ENCODE data around the gene RASEF. TPM values are rescaled to one million over a fixed set of nuclear protein-coding genes. Genes with fewer than 3 reads are reported as not detected.
"Not testable (repeated sequence)": the region's sequence is repeated elsewhere in the genome, so short reads cannot be mapped to it uniquely, and the experiment has no call there.

The RASEF gene
- polyA plus RNA-seq, result 1 to 10 TPM; 3.8 to 4.3 TPM

GRCh38 chr9:83062651-83063527, at the start of gene RASEF:
Gene RASEF (minus strand): TSS chr9:83063142. CDS start chr9:83062867, 275 bp downstream.
- H3K27me3 ChIP-seq (ENCODE audit: control insufficient read depth in 1 of 2, insufficient read depth in 2 of 2, low read length in 2 of 2), result no peaks in the 10 kb centered on the region
- H3K9me3 ChIP-seq (ENCODE audit: control insufficient read depth in 2 of 2, insufficient read depth in 1 of 2, low read depth in 1 of 2, low read length in 1 of 2), result peaks cover 0 to 2% of the 10 kb centered on the region in 2 donors
- peak within 1 kb of the TSS; percentile 54 to 63 for H3K4me3 ChIP-seq (ENCODE audit: low read depth in 1 of 2, low read length in 2 of 2)
- WGBS, 2 donors, result 1 to 4% methylated on average over 90 to 99 of the region's 99 CpGs
- H3K4me1 ChIP-seq (ENCODE audit: control insufficient read depth in 2 of 2, insufficient read depth in 2 of 2, low read length in 1 of 2), result peaks cover 3 to 4% of the 10 kb centered on the region in 2 donors
- H3K36me3 ChIP-seq (ENCODE audit: control insufficient read depth in 2 of 2, insufficient read depth in 2 of 2, low read length in 1 of 2), result no peaks in the 10 kb centered on the region
- peak within 1 kb of the TSS; percentile 88 to 90 for H3K27ac ChIP-seq (ENCODE audit: low read depth in 2 of 2, low read length in 1 of 2)

- Histone ChIP-seq H3K4me1 (ENCODE audit: control insufficient read depth in 2 of 2, insufficient read depth in 2 of 2, low read length in 1 of 2) (no peaks in the 10 kb centered on the region), H3K27ac (ENCODE audit: low read depth in 2 of 2, low read length in 1 of 2) (no peak overlapping the region), H3K36me3 (ENCODE audit: control insufficient read depth in 2 of 2, insufficient read depth in 2 of 2, low read length in 1 of 2) (no peaks in the 10 kb centered on the region), H3K4me3 (ENCODE audit: low read depth in 1 of 2, low read length in 2 of 2) (no peak overlapping the region), H3K27me3 (ENCODE audit: control insufficient read depth in 1 of 2, insufficient read depth in 2 of 2, low read length in 2 of 2) (no peaks in the 10 kb centered on the region), H3K9me3 (ENCODE audit: control insufficient read depth in 2 of 2, insufficient read depth in 1 of 2, low read depth in 1 of 2, low read length in 1 of 2) (no peaks in the 10 kb centered on the region)
- WGBS, 2 donors, result 84 to 89% methylated on average over 3 of the region's 3 CpGs
Measured at GRCh38 chr9:83111169-83111568, 48.2 kb upstream of the RASEF start.

GRCh38 chr9:83109296-83109695, 46.4 kb upstream of the RASEF start:
- Histone ChIP-seq H3K4me3 (ENCODE audit: low read depth in 1 of 2, low read length in 2 of 2) (no peak overlapping the region), H3K36me3 (ENCODE audit: control insufficient read depth in 2 of 2, insufficient read depth in 2 of 2, low read length in 1 of 2) (no peaks in the 10 kb centered on the region), H3K4me1 (ENCODE audit: control insufficient read depth in 2 of 2, insufficient read depth in 2 of 2, low read length in 1 of 2) (no peaks in the 10 kb centered on the region), H3K27ac (ENCODE audit: low read depth in 2 of 2, low read length in 1 of 2) (no peak overlapping the region), H3K27me3 (ENCODE audit: control insufficient read depth in 1 of 2, insufficient read depth in 2 of 2, low read length in 2 of 2) (no peaks in the 10 kb centered on the region), H3K9me3 (ENCODE audit: control insufficient read depth in 2 of 2, insufficient read depth in 1 of 2, low read depth in 1 of 2, low read length in 1 of 2) (no peaks in the 10 kb centered on the region)
- WGBS, 2 donors, result 47 to 57% methylated on average over 3 of the region's 3 CpGs

DNA sequence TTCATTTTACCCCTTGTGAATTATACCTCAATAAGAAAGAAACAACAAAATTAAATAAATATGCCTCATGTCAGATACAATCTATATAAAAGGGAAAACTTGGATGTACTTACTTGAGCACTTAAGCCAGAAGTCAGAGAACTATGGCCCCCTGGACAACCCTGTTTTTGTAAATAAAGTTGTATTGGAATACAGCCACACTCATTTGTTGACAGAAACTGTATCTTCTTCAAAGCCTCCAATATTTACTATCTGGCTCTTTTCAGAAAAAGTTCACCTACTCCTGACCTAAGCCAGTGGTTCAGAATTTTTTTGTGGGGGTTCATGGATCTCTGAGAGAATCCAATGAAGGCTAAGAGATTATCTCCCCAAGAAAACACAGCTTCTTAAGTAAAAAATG, 45.3 kb upstream of the RASEF start:
- no peak overlapping the region for H3K27ac ChIP-seq (ENCODE audit: low read depth in 2 of 2, low read length in 1 of 2)

GRCh38 chr9:83106772-83107171, 43.8 kb upstream of the RASEF start:
- H3K27me3 ChIP-seq (ENCODE audit: control insufficient read depth in 1 of 2, insufficient read depth in 2 of 2, low read length in 2 of 2), result no peaks in the 10 kb centered on the region
- no peak overlapping the region for H3K27ac ChIP-seq (ENCODE audit: low read depth in 2 of 2, low read length in 1 of 2)
- no peaks in the 10 kb centered on the region for H3K4me1 ChIP-seq (ENCODE audit: control insufficient read depth in 2 of 2, insufficient read depth in 2 of 2, low read length in 1 of 2)
- 57 to 64% methylated on average over 2 of the region's 2 CpGs for WGBS, 2 donors
- no peaks in the 10 kb centered on the region for H3K9me3 ChIP-seq (ENCODE audit: control insufficient read depth in 2 of 2, insufficient read depth in 1 of 2, low read depth in 1 of 2, low read length in 1 of 2)
- no peaks in the 10 kb centered on the region for H3K36me3 ChIP-seq (ENCODE audit: control insufficient read depth in 2 of 2, insufficient read depth in 2 of 2, low read length in 1 of 2)
- H3K4me3 ChIP-seq (ENCODE audit: low read depth in 1 of 2, low read length in 2 of 2), result no peak overlapping the region

More for the DNA sequence above, 45.3 kb upstream of the RASEF start:
- Histone ChIP-seq H3K9me3 (ENCODE audit: control insufficient read depth in 2 of 2, insufficient read depth in 1 of 2, low read depth in 1 of 2, low read length in 1 of 2) (no peaks in the 10 kb centered on the region), H3K36me3 (ENCODE audit: control insufficient read depth in 2 of 2, insufficient read depth in 2 of 2, low read length in 1 of 2) (no peaks in the 10 kb centered on the region), H3K4me3 (ENCODE audit: low read depth in 1 of 2, low read length in 2 of 2) (no peak overlapping the region), H3K4me1 (ENCODE audit: control insufficient read depth in 2 of 2, insufficient read depth in 2 of 2, low read length in 1 of 2) (no peaks in the 10 kb centered on the region), H3K27me3 (ENCODE audit: control insufficient read depth in 1 of 2, insufficient read depth in 2 of 2, low read length in 2 of 2) (no peaks in the 10 kb centered on the region)

DNA sequence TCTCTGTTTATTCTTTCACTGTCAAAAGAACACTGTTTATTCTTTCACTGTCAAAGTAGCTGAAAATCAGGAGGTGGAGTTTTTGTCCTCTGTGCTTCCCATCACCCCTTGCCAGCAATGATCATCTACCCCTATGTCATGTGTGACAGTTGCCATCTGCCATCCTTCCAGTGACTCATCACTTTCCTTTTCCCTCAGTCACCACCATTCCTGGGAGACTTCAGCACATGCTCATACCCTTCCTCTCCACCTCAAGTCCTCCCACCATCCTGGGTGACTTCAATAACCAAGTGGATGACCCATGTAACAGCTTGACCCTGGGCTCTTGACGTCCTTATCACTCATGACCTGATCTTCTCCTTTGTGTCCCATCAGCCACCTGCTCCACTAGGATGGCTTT, 43.3 kb upstream of the RASEF start:
- H3K4me1 ChIP-seq (ENCODE audit: control insufficient read depth in 2 of 2, insufficient read depth in 2 of 2, low read length in 1 of 2), result no peaks in the 10 kb centered on the region
- H3K27ac ChIP-seq (ENCODE audit: low read depth in 2 of 2, low read length in 1 of 2), result no peak overlapping the region
- 72 to 74% methylated on average over 1 of the region's 1 CpG for WGBS, 2 donors
- no peaks in the 10 kb centered on the region for H3K27me3 ChIP-seq (ENCODE audit: control insufficient read depth in 1 of 2, insufficient read depth in 2 of 2, low read length in 2 of 2)
- no peak overlapping the region for H3K4me3 ChIP-seq (ENCODE audit: low read depth in 1 of 2, low read length in 2 of 2)
- no peaks in the 10 kb centered on the region for H3K36me3 ChIP-seq (ENCODE audit: control insufficient read depth in 2 of 2, insufficient read depth in 2 of 2, low read length in 1 of 2)
- no peaks in the 10 kb centered on the region for H3K9me3 ChIP-seq (ENCODE audit: control insufficient read depth in 2 of 2, insufficient read depth in 1 of 2, low read depth in 1 of 2, low read length in 1 of 2)

GRCh38 chr9:83097633-83098032, 34.7 kb upstream of the RASEF start:
- H3K27me3 ChIP-seq (ENCODE audit: control insufficient read depth in 1 of 2, insufficient read depth in 2 of 2, low read length in 2 of 2), result no peaks in the 10 kb centered on the region
- 95 to 96% methylated on average over 4 of the region's 4 CpGs for WGBS, 2 donors
- H3K4me3 ChIP-seq (ENCODE audit: low read depth in 1 of 2, low read length in 2 of 2), result no peak overlapping the region
- H3K27ac ChIP-seq (ENCODE audit: low read depth in 2 of 2, low read length in 1 of 2), result no peak overlapping the region
- H3K36me3 ChIP-seq (ENCODE audit: control insufficient read depth in 2 of 2, insufficient read depth in 2 of 2, low read length in 1 of 2), result no peaks in the 10 kb centered on the region
- H3K4me1 ChIP-seq (ENCODE audit: control insufficient read depth in 2 of 2, insufficient read depth in 2 of 2, low read length in 1 of 2), result no peaks in the 10 kb centered on the region
- no peaks in the 10 kb centered on the region for H3K9me3 ChIP-seq (ENCODE audit: control insufficient read depth in 2 of 2, insufficient read depth in 1 of 2, low read depth in 1 of 2, low read length in 1 of 2)

DNA sequence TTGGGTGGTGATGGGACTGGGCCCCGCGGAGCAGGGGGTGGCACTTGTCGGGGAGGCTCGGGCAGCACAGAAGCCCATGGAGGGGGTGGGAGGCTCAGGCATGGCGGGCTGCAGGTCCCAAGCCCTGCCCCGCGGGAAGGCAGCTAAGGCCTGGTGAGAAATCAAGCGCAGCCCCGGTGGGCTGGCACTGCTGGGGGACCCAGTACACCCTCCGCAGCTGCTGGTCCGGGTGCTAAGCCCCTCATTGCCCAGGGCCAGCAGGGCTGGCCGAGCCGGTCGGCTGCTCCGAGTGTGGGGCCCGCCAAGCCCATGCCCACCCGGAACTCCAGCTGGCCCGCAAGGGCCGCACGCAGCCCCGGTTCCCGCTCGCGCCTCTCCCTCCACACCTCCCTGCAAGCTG, 30.4 kb upstream of the RASEF start:
- H3K27me3 ChIP-seq (ENCODE audit: control insufficient read depth in 1 of 2, insufficient read depth in 2 of 2, low read length in 2 of 2); H3K27ac ChIP-seq (ENCODE audit: low read depth in 2 of 2, low read length in 1 of 2); H3K36me3 ChIP-seq (ENCODE audit: control insufficient read depth in 2 of 2, insufficient read depth in 2 of 2, low read length in 1 of 2); H3K9me3 ChIP-seq (ENCODE audit: control insufficient read depth in 2 of 2, insufficient read depth in 1 of 2, low read depth in 1 of 2, low read length in 1 of 2); H3K4me3 ChIP-seq (ENCODE audit: low read depth in 1 of 2, low read length in 2 of 2); H3K4me1 ChIP-seq (ENCODE audit: control insufficient read depth in 2 of 2, insufficient read depth in 2 of 2, low read length in 1 of 2): not testable (repeated sequence)
- WGBS, 2 donors, result 89 to 96% methylated on average over 21 to 24 of the region's 24 CpGs

DNA sequence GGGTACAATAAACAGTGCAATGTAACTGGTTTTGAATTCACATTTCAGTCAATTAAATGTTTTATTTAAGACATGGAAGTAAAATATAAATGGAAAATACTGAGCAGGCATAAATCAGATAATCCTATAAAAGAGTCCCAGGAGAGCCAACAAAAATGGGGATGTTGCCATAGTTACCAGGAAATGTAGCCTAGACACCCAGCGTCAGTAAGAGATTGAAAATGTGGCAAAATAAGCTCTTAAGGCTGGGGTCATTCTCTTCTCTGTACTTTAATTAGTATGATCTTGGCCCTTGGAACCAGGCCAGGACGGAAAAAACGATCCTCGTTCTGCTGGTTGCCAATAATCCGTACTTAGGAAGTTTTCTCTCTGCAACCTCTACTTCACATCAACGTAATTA, 18.9 kb upstream of the RASEF start:
- Histone ChIP-seq H3K4me3 (ENCODE audit: low read depth in 1 of 2, low read length in 2 of 2) (no peak overlapping the region), H3K27ac (ENCODE audit: low read depth in 2 of 2, low read length in 1 of 2) (no peak overlapping the region), H3K9me3 (ENCODE audit: control insufficient read depth in 2 of 2, insufficient read depth in 1 of 2, low read depth in 1 of 2, low read length in 1 of 2) (no peaks in the 10 kb centered on the region), H3K27me3 (ENCODE audit: control insufficient read depth in 1 of 2, insufficient read depth in 2 of 2, low read length in 2 of 2) (no peaks in the 10 kb centered on the region), H3K4me1 (ENCODE audit: control insufficient read depth in 2 of 2, insufficient read depth in 2 of 2, low read length in 1 of 2) (no peaks in the 10 kb centered on the region), H3K36me3 (ENCODE audit: control insufficient read depth in 2 of 2, insufficient read depth in 2 of 2, low read length in 1 of 2) (no peaks in the 10 kb centered on the region)
- WGBS, 2 donors, result 60 to 77% methylated on average over 6 of the region's 6 CpGs

GRCh38 chr9:83081010-83081409, 18.1 kb upstream of the RASEF start:
- H3K9me3 ChIP-seq (ENCODE audit: control insufficient read depth in 2 of 2, insufficient read depth in 1 of 2, low read depth in 1 of 2, low read length in 1 of 2), result no peaks in the 10 kb centered on the region
- WGBS, 2 donors, result 61% methylated on average over 3 of the region's 3 CpGs
- no peak overlapping the region for H3K4me3 ChIP-seq (ENCODE audit: low read depth in 1 of 2, low read length in 2 of 2)
- H3K4me1 ChIP-seq (ENCODE audit: control insufficient read depth in 2 of 2, insufficient read depth in 2 of 2, low read length in 1 of 2), result no peaks in the 10 kb centered on the region
- no peaks in the 10 kb centered on the region for H3K27me3 ChIP-seq (ENCODE audit: control insufficient read depth in 1 of 2, insufficient read depth in 2 of 2, low read length in 2 of 2)
- no peaks in the 10 kb centered on the region for H3K36me3 ChIP-seq (ENCODE audit: control insufficient read depth in 2 of 2, insufficient read depth in 2 of 2, low read length in 1 of 2)
- H3K27ac ChIP-seq (ENCODE audit: low read depth in 2 of 2, low read length in 1 of 2), result no peak overlapping the region

All from esophagus (tissue), 2 donors.